ENCODE measurements around the gene UCHL3.

The UCHL3 gene

DNA sequence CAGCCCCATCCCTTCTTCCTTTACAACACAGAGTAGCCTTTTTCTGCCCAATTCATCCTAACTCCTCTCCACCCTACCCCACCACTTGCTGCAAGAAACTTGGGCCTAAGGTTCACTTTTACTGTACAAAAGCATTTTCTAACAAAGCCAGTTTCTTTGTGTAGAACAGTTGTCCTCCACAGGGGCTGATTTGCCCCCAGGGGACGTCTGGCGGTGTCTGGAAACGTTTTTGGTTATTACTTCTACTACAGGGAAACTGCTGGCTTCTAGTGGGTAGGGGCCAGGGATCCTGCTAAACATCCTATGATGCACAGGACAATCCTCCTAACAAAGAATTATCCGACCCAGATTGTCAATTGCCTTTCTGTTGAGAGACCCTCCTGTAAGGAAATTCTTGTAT is 79.2 kb downstream of the UCHL3 start:
- DNase-seq (ENCODE audit: low read depth): no peak

DNA sequence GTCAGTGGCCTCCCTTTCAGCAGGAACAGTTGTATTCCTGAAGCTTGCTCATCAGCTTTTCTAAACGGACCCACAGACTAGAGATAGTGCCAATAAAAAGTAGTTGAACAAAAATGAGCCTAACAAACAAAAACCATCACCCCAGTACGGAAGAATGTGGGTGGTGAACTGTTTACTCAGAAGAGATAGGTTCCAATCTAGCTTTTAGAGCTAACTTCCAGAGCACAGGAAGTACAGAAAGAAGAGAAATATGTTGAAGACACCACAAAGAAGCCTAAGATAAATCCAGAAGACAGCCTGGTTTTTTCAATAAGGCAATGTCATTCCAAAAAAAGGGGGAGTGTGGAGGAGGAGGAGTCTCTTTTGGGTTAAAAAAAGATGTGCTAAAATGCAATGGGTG is 83.7 kb downstream of the UCHL3 start:
- DNase-seq (ENCODE audit: low read depth): no peak

- DNase-seq (ENCODE audit: low read depth): no peak
Observed at GRCh38 chr13:75635101-75635827, 85.7 kb downstream of the UCHL3 start.

DNA sequence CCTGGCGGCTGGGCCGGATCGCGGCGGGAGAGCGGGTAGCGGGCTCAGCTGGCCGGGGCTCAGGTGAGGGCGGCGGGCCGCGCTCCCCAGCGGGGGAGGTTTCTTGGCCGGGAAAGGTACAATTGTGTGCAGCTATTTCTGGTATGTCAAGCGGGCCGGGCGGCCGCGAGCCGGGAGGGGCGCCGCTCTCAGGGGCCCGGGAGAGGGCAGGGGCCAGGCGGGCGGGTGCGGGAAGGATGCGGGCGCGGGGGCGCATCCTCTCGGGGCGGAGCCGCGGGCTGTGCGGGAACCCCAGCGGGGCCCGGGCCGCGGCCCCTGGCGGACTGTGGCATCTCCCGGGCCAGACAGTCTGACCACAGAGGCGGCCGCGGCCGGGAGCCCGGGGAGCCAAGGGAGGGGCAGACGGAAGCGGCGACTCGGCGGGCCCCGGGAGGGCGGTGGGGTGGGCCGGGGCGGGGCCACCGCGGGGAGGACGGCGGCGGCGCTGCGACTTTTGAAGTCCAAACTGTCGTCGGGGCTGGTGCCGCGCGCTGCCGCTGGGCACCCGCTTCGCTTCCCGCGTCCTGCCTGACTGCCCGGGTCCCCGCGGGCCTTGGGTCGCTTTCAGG is 86.3 kb downstream of the UCHL3 start, which contains the start of gene LMO7:
Gene LMO7 (plus strand): TSS at position 503 of the 608 bp plus-strand sequence. CDS start 328 bp downstream, outside the sequence.
- peak; percentile 19 for DNase-seq (ENCODE audit: low read depth)

- DNase-seq (ENCODE audit: low read depth): peak; percentile 5
Observed at GRCh38 chr13:75636436-75637180, 87.0 kb downstream of the UCHL3 start.

- DNase-seq (ENCODE audit: low read depth): no peak
Observed at GRCh38 chr13:75637181-75637750, 87.7 kb downstream of the UCHL3 start.

DNA sequence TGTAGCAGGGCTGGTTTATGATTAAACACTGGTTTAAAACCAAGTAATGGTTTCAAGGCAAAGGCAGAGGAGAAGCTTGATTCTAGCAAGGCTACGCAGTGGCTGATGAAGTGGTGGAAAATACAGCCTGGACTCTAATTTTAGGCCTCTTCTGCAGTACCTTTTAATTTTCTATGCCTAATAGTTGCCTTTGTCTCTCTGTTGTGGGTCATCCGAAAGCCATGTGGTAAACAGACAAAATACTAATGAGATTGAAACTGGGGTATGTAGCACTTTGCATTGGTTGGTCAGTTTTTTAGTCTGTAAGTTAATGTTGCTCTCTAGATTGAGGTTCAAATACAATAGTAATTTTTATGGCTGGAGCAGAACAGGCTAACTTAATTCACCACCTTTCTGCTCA is 89.9 kb downstream of the UCHL3 start:
- DNase-seq (ENCODE audit: low read depth): no peak

DNA sequence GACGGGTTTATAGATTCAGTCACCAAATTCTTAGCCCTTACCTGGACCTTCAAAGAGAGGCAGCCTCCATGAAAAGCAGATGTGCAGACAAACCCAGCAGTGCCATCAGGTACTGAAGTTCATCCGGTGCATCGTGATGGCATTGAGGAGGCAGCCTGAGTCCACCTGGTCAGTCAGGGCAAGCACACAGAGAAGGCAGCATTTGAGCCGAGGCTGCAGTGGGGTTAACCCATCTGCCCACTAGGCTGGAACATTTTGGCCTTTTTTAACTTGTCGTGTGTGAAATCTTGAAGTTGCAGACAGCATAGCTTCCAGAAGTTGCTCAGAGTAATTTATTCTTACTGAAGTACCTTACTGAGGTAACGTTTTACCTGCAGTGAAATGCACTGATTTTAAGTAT is 91.4 kb downstream of the UCHL3 start:
- no peak for DNase-seq (ENCODE audit: low read depth)

DNA sequence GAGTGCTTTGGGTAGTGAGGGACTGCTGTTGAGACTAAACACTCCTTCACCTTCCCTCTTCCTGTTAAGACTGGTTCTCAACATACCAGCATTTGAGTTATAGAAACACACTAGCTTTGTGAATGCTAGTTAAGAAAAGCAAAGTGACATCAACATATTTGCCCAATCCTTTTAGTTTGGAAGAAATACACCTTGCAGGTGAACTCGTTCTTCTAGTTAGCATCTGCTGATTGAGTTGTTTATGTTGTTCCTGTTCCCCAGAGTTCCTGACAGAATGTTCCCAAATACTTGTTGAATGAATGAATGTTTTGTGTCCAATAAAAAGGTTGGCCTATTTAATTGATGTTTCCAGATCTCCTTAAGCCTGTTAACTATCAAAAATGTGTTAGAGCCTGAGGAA is 93.6 kb downstream of the UCHL3 start:
- DNase-seq (ENCODE audit: low read depth): no peak

- no peak for DNase-seq (ENCODE audit: low read depth)
Observed at GRCh38 chr13:75643693-75644092, 94.1 kb downstream of the UCHL3 start.

- no peak for DNase-seq (ENCODE audit: low read depth)
Observed at GRCh38 chr13:75645141-75645540, 95.5 kb downstream of the UCHL3 start.

GRCh38 chr13:75647126-75647784 is 97.7 kb downstream of the UCHL3 start:
- no peak for DNase-seq (ENCODE audit: low read depth)

DNA sequence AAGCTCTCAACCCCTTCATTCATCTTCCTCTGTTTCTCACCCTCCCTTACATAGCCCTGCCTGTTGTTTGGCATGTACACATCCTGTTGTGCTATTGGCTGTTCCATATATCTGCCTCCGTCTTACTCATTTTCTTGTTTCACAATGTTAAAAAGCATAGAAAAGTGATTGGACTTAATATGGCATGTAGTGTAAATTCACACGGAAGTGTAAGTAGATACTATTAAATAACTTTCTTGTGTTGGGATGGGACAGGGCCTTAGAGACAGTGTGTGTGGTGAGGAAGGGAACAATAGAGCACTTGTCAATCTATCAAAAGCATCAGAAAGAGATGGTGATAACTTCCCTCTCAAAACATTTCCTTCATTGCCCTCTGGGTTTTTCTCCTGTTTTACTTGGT is 98.9 kb downstream of the UCHL3 start:
- no peak for DNase-seq (ENCODE audit: low read depth)

GRCh38 chr13:75651013-75651412 is 101.4 kb downstream of the UCHL3 start:
- DNase-seq (ENCODE audit: low read depth): no peak

- no peak for DNase-seq (ENCODE audit: low read depth)
Observed at GRCh38 chr13:75652726-75653125, 103.1 kb downstream of the UCHL3 start.
